HFF-Myc (cell line): ENCODE data around the gene BAAT.
"Not testable (repeated sequence)": the region's sequence is repeated elsewhere in the genome, so short reads cannot be mapped to it uniquely, and the experiment has no call there.

ENCODE experiments used
- DNase-seq: peaks from one replicate; pipeline ENCODE4 v3.0.0-alpha.2; 2011; ENCODE audit warnings: low read depth; ENCODE audit errors: extremely low read depth
- H3K4me3 ChIP-seq: replicated peaks from 2 replicates; pipeline ENCODE4 v1.5.1; 2011; ENCODE audit warnings: low read depth, mild to moderate bottlenecking, control low read depth, low read length
- CTCF ChIP-seq: IDR thresholded peaks from 2 replicates; pipeline ENCODE4 v1.5.1; 2012; ENCODE audit warnings: mild to moderate bottlenecking, low read depth, low read length, control low read depth; ENCODE audit errors: missing control alignments

BAAT gene

GRCh38 chr9:101341958-101342357, 42.8 kb downstream of the BAAT start:
- TF ChIP-seq CTCF = no peak
- no peak for DNase-seq
- no peak overlapping the region for H3K4me3 ChIP-seq

- no peak for DNase-seq
Observed at GRCh38 chr9:101337237-101337636, 47.6 kb downstream of the BAAT start.

GRCh38 chr9:101336091-101336490, 48.7 kb downstream of the BAAT start:
- H3K4me3 ChIP-seq = no peak overlapping the region
- DNase-seq = no peak
- no peak for TF ChIP-seq CTCF

More at GRCh38 chr9:101337237-101337636, 47.6 kb downstream of the BAAT start:
- no peak overlapping the region for H3K4me3 ChIP-seq
- no peak for TF ChIP-seq CTCF

- H3K4me3 ChIP-seq = no peak overlapping the region
- no peak for TF ChIP-seq CTCF
- DNase-seq = no peak
Observed at GRCh38 chr9:101333926-101334702, 50.7 kb downstream of the BAAT start.

GRCh38 chr9:101333490-101333889, 51.3 kb downstream of the BAAT start:
- no peak for DNase-seq
- H3K4me3 ChIP-seq = no peak overlapping the region
- no peak for TF ChIP-seq CTCF

- TF ChIP-seq CTCF = no peak
- no peak overlapping the region for H3K4me3 ChIP-seq
- no peak for DNase-seq
Observed at GRCh38 chr9:101332362-101332761, 52.4 kb downstream of the BAAT start.

GRCh38 chr9:101327422-101327909, 57.3 kb downstream of the BAAT start:
- DNase-seq = not testable (repeated sequence)

More at GRCh38 chr9:101327422-101327909, 57.3 kb downstream of the BAAT start:
- H3K4me3 ChIP-seq = not testable (repeated sequence)
